GM19351 (cell line): ENCODE results near the gene CRABP2.

Source experiments
- ATAC-seq: cut with Tn5 transposase; IDR thresholded peaks from one replicate; pipeline ENCODE4 v1.9.1; 2021; ENCODE audit warnings: mild to moderate bottlenecking, moderate library complexity; ENCODE audit not compliant: unreplicated experiment

The CRABP2 gene

GRCh38 chr1:156670791-156671190, 34.6 kb downstream of the CRABP2 start:
- no peak for ATAC-seq

GRCh38 chr1:156670359-156670758, 35.0 kb downstream of the CRABP2 start:
- no peak for ATAC-seq

- no peak for ATAC-seq
Measured at GRCh38 chr1:156669794-156670193, 35.6 kb downstream of the CRABP2 start.

GRCh38 chr1:156668801-156669637, 36.4 kb downstream of the CRABP2 start:
- no peak for ATAC-seq

- ATAC-seq: no peak
Measured at GRCh38 chr1:156667968-156668709, 37.2 kb downstream of the CRABP2 start.

GRCh38 chr1:156667610-156667967, 37.8 kb downstream of the CRABP2 start:
- no peak for ATAC-seq

GRCh38 chr1:156666862-156667609, 38.3 kb downstream of the CRABP2 start:
- ATAC-seq: no peak

GRCh38 chr1:156665539-156665938, 39.8 kb downstream of the CRABP2 start:
- no peak for ATAC-seq

- ATAC-seq: no peak
Measured at GRCh38 chr1:156664767-156665411, 40.5 kb downstream of the CRABP2 start.

GRCh38 chr1:156664046-156664766, 41.2 kb downstream of the CRABP2 start:
- ATAC-seq: no peak

- no peak for ATAC-seq
Measured at GRCh38 chr1:156663178-156663577, 42.2 kb downstream of the CRABP2 start.

GRCh38 chr1:156662800-156663055, 42.7 kb downstream of the CRABP2 start:
- ATAC-seq: no peak

- ATAC-seq: no peak
Measured at GRCh38 chr1:156662005-156662799, 43.2 kb downstream of the CRABP2 start.

- ATAC-seq: no peak
Measured at GRCh38 chr1:156660752-156661112, 44.7 kb downstream of the CRABP2 start.

GRCh38 chr1:156659988-156660751, 45.2 kb downstream of the CRABP2 start:
- no peak for ATAC-seq

GRCh38 chr1:156659661-156659987, 45.8 kb downstream of the CRABP2 start:
- no peak for ATAC-seq

GRCh38 chr1:156658945-156659574, 46.3 kb downstream of the CRABP2 start:
- no peak for ATAC-seq

- no peak for ATAC-seq
Measured at GRCh38 chr1:156658496-156658895, 46.9 kb downstream of the CRABP2 start.
